DND-41 (cell line): ENCODE results near the gene SOCS1.

Source experiments
- ATAC-seq: fragments of 200-7000 bp; cut with Tn5 transposase; 3 replicates; pipeline ENCODE4 v1.9.1; 2021; ENCODE audit warnings: low read depth; ENCODE audit not compliant: insufficient read depth
- DNase-seq: peaks from one replicate; pipeline ENCODE4 v3.0.0-alpha.2; 2020
- H2AFZ ChIP-seq: 2 replicates; pipeline ENCODE4 v1.6.0; 2012; ENCODE audit warnings: low read depth, low read length
- H3K27ac ChIP-seq: 2 replicates; pipeline ENCODE4 v1.5.1; 2012; ENCODE audit warnings: low read length, inconsistent platforms
- H3K27me3 ChIP-seq: fragments of 200-600 bp; sonication (generic); 2 replicates; pipeline ENCODE4 v1.6.0; 2012; ENCODE audit warnings: low read length, mild to moderate bottlenecking, inconsistent platforms; ENCODE audit not compliant: insufficient read depth, poor library complexity
- H3K36me3 ChIP-seq: 2 replicates; pipeline ENCODE4 v1.5.1; 2012; ENCODE audit warnings: low read length, inconsistent platforms; ENCODE audit not compliant: insufficient read depth
- H3K4me1 ChIP-seq: 2 replicates; pipeline ENCODE4 v1.5.1; 2012; ENCODE audit warnings: mild to moderate bottlenecking, low read length; ENCODE audit not compliant: insufficient read depth
- H3K4me2 ChIP-seq: 2 replicates; pipeline ENCODE4 v1.6.0; 2012; ENCODE audit warnings: mild to moderate bottlenecking, moderate library complexity, low read length, inconsistent platforms; ENCODE audit not compliant: insufficient read depth
- H3K4me3 ChIP-seq, 2 experiments: fragments of 200-600 bp in 1 of 2; shearing (Covaris generic) in 1 of 2; 2 replicates each; pipeline ENCODE4 v1.5.1; 2012 to 2016; ENCODE audit warnings: inconsistent platforms in 2 of 2, low read length in 2 of 2, mild to moderate bottlenecking in 2 of 2, low read depth in 1 of 2, moderate library complexity in 1 of 2
- H3K79me2 ChIP-seq: 2 replicates; pipeline ENCODE4 v1.6.0; 2012; ENCODE audit warnings: low read length, inconsistent platforms; ENCODE audit not compliant: insufficient read depth
- H3K9ac ChIP-seq: 2 replicates; pipeline ENCODE4 v1.6.0; 2012; ENCODE audit warnings: low read depth, mild to moderate bottlenecking, inconsistent platforms, low read length, moderate library complexity
- H3K9me3 ChIP-seq: 2 replicates; pipeline ENCODE4 v1.5.1; 2012; ENCODE audit warnings: low read length, moderate library complexity, mild to moderate bottlenecking, inconsistent platforms; ENCODE audit not compliant: insufficient read depth, severe bottlenecking
- H4K20me1 ChIP-seq: 2 replicates; pipeline ENCODE4 v1.6.0; 2012; ENCODE audit warnings: low read length; ENCODE audit not compliant: insufficient read depth
- CTCF ChIP-seq: IDR thresholded peaks from 2 replicates; pipeline ENCODE4 v1.5.1; 2012; ENCODE audit warnings: borderline replicate concordance, low read length, moderate library complexity, mild to moderate bottlenecking; ENCODE audit not compliant: poor library complexity, severe bottlenecking; ENCODE audit errors: extremely low read depth
- EZH2 ChIP-seq: IDR thresholded peaks from 3 replicates; pipeline ENCODE4 v1.6.1; 2012; ENCODE audit warnings: borderline replicate concordance, low read depth, mild to moderate bottlenecking, moderate library complexity, low read length, inconsistent platforms; ENCODE audit not compliant: severe bottlenecking

SOCS1 gene

GRCh38 chr16:11231367-11231970 is 24.5 kb downstream of the SOCS1 start:
- Histone ChIP-seq H4K20me1 (no peaks in the 10 kb centered on the region), H3K4me1 (peaks cover 74% of the 10 kb centered on the region), H3K9ac (peak overlapping the region; percentile 59), H3K36me3 (no peaks in the 10 kb centered on the region), H3K27ac (peak overlapping the region; percentile 99), H3K9me3 (no peaks in the 10 kb centered on the region), H2AFZ (no peak overlapping the region), H3K4me2 (peak overlapping the region; percentile 45), H3K79me2 (peaks cover 6% of the 10 kb centered on the region; the same call in 1 of the 2 replicates), H3K27me3 (no peaks in the 10 kb centered on the region), H3K4me3 (peak overlapping the region in 1 of 2 experiments; percentile 33; a peak in 1 of 4 replicates)
- DNase-seq: no peak
- no peak for ATAC-seq
- no peak for TF ChIP-seq CTCF
- TF ChIP-seq EZH2: no peak

- Histone ChIP-seq H3K4me2 (no peak overlapping the region), H3K9ac (0 out of 2 replicates have a peak overlapping the region, but pooled peaks have one; percentile 3), H3K79me2 (peaks cover 10% of the 10 kb centered on the region; the same call in 1 of the 2 replicates), H4K20me1 (no peaks in the 10 kb centered on the region), H2AFZ (no peak overlapping the region), H3K27me3 (no peaks in the 10 kb centered on the region), H3K4me1 (peaks cover 78% of the 10 kb centered on the region), H3K36me3 (no peaks in the 10 kb centered on the region), H3K27ac (peak overlapping the region; percentile 70), H3K4me3 (no peak overlapping the region), H3K9me3 (no peaks in the 10 kb centered on the region)
- ATAC-seq: no peak
- no peak for TF ChIP-seq CTCF
- no peak for TF ChIP-seq EZH2
- no peak for DNase-seq
Observed at GRCh38 chr16:11229906-11230305, 26.1 kb downstream of the SOCS1 start.

- no peak overlapping the region for H2AFZ ChIP-seq
- TF ChIP-seq CTCF (no peak), EZH2 (no peak)
- no peak overlapping the region for H3K4me3 ChIP-seq
- ATAC-seq: no peak
- no peak overlapping the region for H3K9ac ChIP-seq
- H4K20me1 ChIP-seq: no peaks in the 10 kb centered on the region
- peaks cover 78% of the 10 kb centered on the region for H3K4me1 ChIP-seq
- H3K4me2 ChIP-seq: no peak overlapping the region
- H3K79me2 ChIP-seq: peaks cover 8% of the 10 kb centered on the region; the same call in 1 of the 2 replicates
- no peaks in the 10 kb centered on the region for H3K9me3 ChIP-seq
- H3K36me3 ChIP-seq: no peaks in the 10 kb centered on the region
- no peaks in the 10 kb centered on the region for H3K27me3 ChIP-seq
- DNase-seq: no peak
- H3K27ac ChIP-seq: peak overlapping the region; percentile 70
Observed at GRCh38 chr16:11229432-11229831, 26.6 kb downstream of the SOCS1 start.
